ENCODE measurements around the gene RAB3GAP2.
"Not testable (repeated sequence)": the region's sequence is repeated elsewhere in the genome, so short reads cannot be mapped to it uniquely, and the experiment has no call there.

The RAB3GAP2 gene

GRCh38 chr1:220137019-220137786 is 135.1 kb downstream of the RAB3GAP2 start:
- DNase-seq (ENCODE audit: low read depth in 2 of 2): no peak

- DNase-seq (ENCODE audit: low read depth in 2 of 2): no peak
These were observed 136.5 kb downstream of the RAB3GAP2 start for GRCh38 chr1:220135755-220136154.

GRCh38 chr1:220129479-220130210 is 142.6 kb downstream of the RAB3GAP2 start:
- no peak for DNase-seq (ENCODE audit: low read depth in 2 of 2)

- DNase-seq (ENCODE audit: low read depth in 2 of 2): no peak
These were observed 145.2 kb downstream of the RAB3GAP2 start for GRCh38 chr1:220127076-220127475.

GRCh38 chr1:220124542-220124941 is 147.7 kb downstream of the RAB3GAP2 start:
- DNase-seq (ENCODE audit: low read depth in 2 of 2): no peak

GRCh38 chr1:220123889-220124288 is 148.4 kb downstream of the RAB3GAP2 start:
- DNase-seq (ENCODE audit: low read depth in 2 of 2): no peak

GRCh38 chr1:220123066-220123465 is 149.2 kb downstream of the RAB3GAP2 start:
- no peak for DNase-seq (ENCODE audit: low read depth in 2 of 2)

GRCh38 chr1:220121791-220122530 is 150.3 kb downstream of the RAB3GAP2 start:
- no peak for DNase-seq (ENCODE audit: low read depth in 2 of 2)

GRCh38 chr1:220119043-220119512 is 153.2 kb downstream of the RAB3GAP2 start:
- DNase-seq (ENCODE audit: low read depth in 2 of 2): no peak

GRCh38 chr1:220113136-220113695 is 159.0 kb downstream of the RAB3GAP2 start:
- peak in 1 of 2 donors; percentile 10 for DNase-seq (ENCODE audit: low read depth in 2 of 2)

GRCh38 chr1:220112600-220112999 is 159.7 kb downstream of the RAB3GAP2 start:
- DNase-seq (ENCODE audit: low read depth in 2 of 2): not testable (repeated sequence)

GRCh38 chr1:220110473-220110872 is 161.8 kb downstream of the RAB3GAP2 start:
- DNase-seq (ENCODE audit: low read depth in 2 of 2): not testable (repeated sequence)

GRCh38 chr1:220099826-220100225 is 172.4 kb downstream of the RAB3GAP2 start:
- no peak for DNase-seq (ENCODE audit: low read depth in 2 of 2)
